CD8-positive, alpha-beta memory T cell (primary cell): Measurements from ENCODE around the gene FHAD1. TPM values are rescaled to one million over a fixed set of nuclear protein-coding genes. Genes with fewer than 3 reads are reported as not detected.

ENCODE experiments used
- CTCF ChIA-PET: fragments of 350-600 bp; sonication (Branson Sonifier 250); formaldehyde crosslinking; loops from one replicate; lab custom pipeline; 2021; ENCODE audit warnings: antibody characterized with exemption; lab: Charles Lee
- POLR2A ChIA-PET: fragments of 350-600 bp; sonication (Branson Sonifier 250); formaldehyde crosslinking; loops from one replicate; lab custom pipeline; 2021; ENCODE audit warnings: antibody characterized with exemption; lab: Charles Lee
- DNase-seq, 5 donors: peaks; one replicate each; pipeline versions ENCODE4 v3.0.0 to v3.0.0-alpha.2; 2020 to 2022; ENCODE audit warnings: mixed read lengths in 1 of 5
- H3K27ac ChIP-seq: one replicate; pipeline ENCODE4 v1.7.0; 2013; ENCODE audit warnings: low read depth, mild to moderate bottlenecking, low read length, moderate library complexity
- H3K27me3 ChIP-seq: 2 replicates; pipeline ENCODE4 v1.7.0; 2013; ENCODE audit warnings: low read length, mild to moderate bottlenecking; ENCODE audit not compliant: insufficient read depth, poor library complexity, severe bottlenecking
- H3K36me3 ChIP-seq: 2 replicates; pipeline ENCODE4 v1.7.0; 2013; ENCODE audit warnings: mild to moderate bottlenecking, low read length, moderate library complexity; ENCODE audit not compliant: insufficient read depth
- H3K4me1 ChIP-seq: 2 replicates; pipeline ENCODE4 v1.7.0; 2013; ENCODE audit warnings: mild to moderate bottlenecking, low read length, moderate library complexity; ENCODE audit not compliant: insufficient read depth
- H3K4me3 ChIP-seq: 2 replicates; pipeline ENCODE4 v1.7.0; 2013; ENCODE audit warnings: mild to moderate bottlenecking, low read length
- H3K9me3 ChIP-seq: 2 replicates; pipeline ENCODE4 v1.7.0; 2013; ENCODE audit warnings: mild to moderate bottlenecking, low read length
- H3K27ac Mint-ChIP-seq, 8 donors: one replicate each; pipeline ENCODE4 v1.8.0; 2020 to 2021; ENCODE audit warnings: mixed read lengths in 8 of 8, mild to moderate bottlenecking in 6 of 8, inconsistent platforms in 3 of 8, moderate library complexity in 3 of 8
- H3K27me3 Mint-ChIP-seq, 2 donors: one replicate each; pipeline ENCODE4 v1.8.0; 2020 to 2021; ENCODE audit warnings: mixed read lengths in 2 of 2, mild to moderate bottlenecking in 1 of 2, moderate library complexity in 1 of 2
- H3K36me3 Mint-ChIP-seq, 3 donors: one replicate each; pipeline ENCODE4 v1.8.0; 2020 to 2021; ENCODE audit warnings: mixed read lengths in 3 of 3, inconsistent platforms in 1 of 3, mild to moderate bottlenecking in 1 of 3
- H3K4me1 Mint-ChIP-seq, 3 donors: one replicate each; pipeline ENCODE4 v1.8.0; 2020 to 2021; ENCODE audit warnings: mixed read lengths in 3 of 3, inconsistent platforms in 1 of 3, mild to moderate bottlenecking in 1 of 3
- H3K4me3 Mint-ChIP-seq, 7 donors: one replicate each; pipeline ENCODE4 v1.8.0; 2020 to 2021; ENCODE audit warnings: mixed read lengths in 7 of 7, mild to moderate bottlenecking in 6 of 7, moderate library complexity in 4 of 7, inconsistent platforms in 2 of 7
- H3K9me3 Mint-ChIP-seq, 5 donors: one replicate each; pipeline ENCODE4 v1.8.0; 2020 to 2022; ENCODE audit warnings: mixed read lengths in 5 of 5, mild to moderate bottlenecking in 3 of 5, moderate library complexity in 2 of 5, inconsistent platforms in 1 of 5
- polyA plus RNA-seq: library from polyadenylated mRNA; unstranded; fragments of 300-500 nt; fragmentation: Illumina TruSeq; gene quantifications from one replicate; pipeline ENCODE4 v1.2.3, GENCODE V29; 2021
- total RNA-seq, 2 experiments: library from RNA; stranded (reverse); gene quantifications; one replicate each; pipeline ENCODE4 v1.2.3, GENCODE V29; 2021

Gene FHAD1
- total and polyA plus RNA-seq, 3 experiments from 2014 or later = not detected

- Histone ChIP-seq H3K4me1 (no peaks in the 10 kb centered on the region), H3K27me3 (peaks cover 9% of the 10 kb centered on the region), H3K27ac (no peak overlapping the region), H3K4me3 (no peak overlapping the region), H3K36me3 (no peaks in the 10 kb centered on the region), H3K9me3 (no peaks in the 10 kb centered on the region)
- POLR2A ChIA-PET = no interaction called here
- no peak overlapping the region for H3K4me3 Mint-ChIP-seq
- H3K27me3 Mint-ChIP-seq = peaks cover 9 to 52% of the 10 kb centered on the region in 2 donors
- no peak for DNase-seq
- H3K36me3 Mint-ChIP-seq = no peaks in the 10 kb centered on the region
- no peaks in the 10 kb centered on the region for H3K9me3 Mint-ChIP-seq
- no peak overlapping the region for H3K27ac Mint-ChIP-seq
- CTCF ChIA-PET = interaction anchor here (2.5 kb wide), 1 partner anchor 149 kb away, joined by 8 read pairs; no protein-coding TSS in a partner anchor
- H3K4me1 Mint-ChIP-seq = peaks cover 0 to 4% (median 3%) of the 10 kb centered on the region in 3 donors
Observed at GRCh38 chr1:15277447-15277838, 30.4 kb downstream of the FHAD1 start.

GRCh38 chr1:15277933-15278332 is 30.9 kb downstream of the FHAD1 start:
- Mint-ChIP-seq H3K36me3 (no peaks in the 10 kb centered on the region), H3K4me1 (no peaks in the 10 kb centered on the region), H3K27me3 (peaks cover 7 to 52% of the 10 kb centered on the region in 2 donors), H3K9me3 (no peaks in the 10 kb centered on the region), H3K4me3 (no peak overlapping the region), H3K27ac (no peak overlapping the region)
- ChIA-PET CTCF (no interaction called here), POLR2A (no interaction called here)
- no peaks in the 10 kb centered on the region for H3K4me1 ChIP-seq
- no peaks in the 10 kb centered on the region for H3K9me3 ChIP-seq
- no peak overlapping the region for H3K4me3 ChIP-seq
- H3K27me3 ChIP-seq = peaks cover 6% of the 10 kb centered on the region
- no peak overlapping the region for H3K27ac ChIP-seq
- no peak for DNase-seq
- no peaks in the 10 kb centered on the region for H3K36me3 ChIP-seq

- Mint-ChIP-seq H3K4me3 (no peak overlapping the region), H3K36me3 (no peaks in the 10 kb centered on the region), H3K27ac (no peak overlapping the region), H3K27me3 (peaks cover 7 to 53% of the 10 kb centered on the region in 2 donors), H3K4me1 (no peaks in the 10 kb centered on the region), H3K9me3 (no peaks in the 10 kb centered on the region)
- no peak for DNase-seq
- H3K27ac ChIP-seq = no peak overlapping the region
- H3K4me1 ChIP-seq = no peaks in the 10 kb centered on the region
- no peaks in the 10 kb centered on the region for H3K36me3 ChIP-seq
- no peaks in the 10 kb centered on the region for H3K9me3 ChIP-seq
- H3K27me3 ChIP-seq = peaks cover 3% of the 10 kb centered on the region
- ChIA-PET POLR2A (no interaction called here), CTCF (no interaction called here)
- H3K4me3 ChIP-seq = no peak overlapping the region
Observed at GRCh38 chr1:15279576-15280230, 32.7 kb downstream of the FHAD1 start.

- H3K4me1 ChIP-seq = no peaks in the 10 kb centered on the region
- no peaks in the 10 kb centered on the region for H3K4me1 Mint-ChIP-seq
- no peaks in the 10 kb centered on the region for H3K36me3 Mint-ChIP-seq
- H3K36me3 ChIP-seq = no peaks in the 10 kb centered on the region
- CTCF ChIA-PET = no interaction called here
- no peak for DNase-seq
- no peaks in the 10 kb centered on the region for H3K9me3 Mint-ChIP-seq
- H3K9me3 ChIP-seq = no peaks in the 10 kb centered on the region
- H3K4me3 Mint-ChIP-seq = no peak overlapping the region
- H3K4me3 ChIP-seq = no peak overlapping the region
- no peak overlapping the region for H3K27ac ChIP-seq
- peaks cover 7 to 51% of the 10 kb centered on the region in 2 donors for H3K27me3 Mint-ChIP-seq
- peaks cover 3% of the 10 kb centered on the region for H3K27me3 ChIP-seq
- POLR2A ChIA-PET = no interaction called here
- H3K27ac Mint-ChIP-seq = no peak overlapping the region
Observed at GRCh38 chr1:15280416-15280815, 33.4 kb downstream of the FHAD1 start.

- no peak overlapping the region for H3K27ac ChIP-seq
- Mint-ChIP-seq H3K4me3 (no peak overlapping the region), H3K27ac (no peak overlapping the region), H3K36me3 (no peaks in the 10 kb centered on the region), H3K4me1 (no peaks in the 10 kb centered on the region), H3K9me3 (peaks cover 0 to 2% (median 0%) of the 10 kb centered on the region in 5 donors), H3K27me3 (peaks cover 10 to 51% of the 10 kb centered on the region in 2 donors)
- H3K4me1 ChIP-seq = no peaks in the 10 kb centered on the region
- no peaks in the 10 kb centered on the region for H3K36me3 ChIP-seq
- H3K9me3 ChIP-seq = no peaks in the 10 kb centered on the region
- POLR2A ChIA-PET = no interaction called here
- no peaks in the 10 kb centered on the region for H3K27me3 ChIP-seq
- no peak for DNase-seq
- H3K4me3 ChIP-seq = no peak overlapping the region
- CTCF ChIA-PET = no interaction called here
Observed at GRCh38 chr1:15282038-15282437, 35.0 kb downstream of the FHAD1 start.

GRCh38 chr1:15282810-15283474 is 35.9 kb downstream of the FHAD1 start:
- POLR2A ChIA-PET = no interaction called here
- Mint-ChIP-seq H3K27ac (no peak overlapping the region), H3K27me3 (peaks cover 9 to 48% of the 10 kb centered on the region in 2 donors), H3K4me1 (no peaks in the 10 kb centered on the region), H3K9me3 (peaks cover 0 to 2% (median 0%) of the 10 kb centered on the region in 5 donors), H3K4me3 (no peak overlapping the region), H3K36me3 (no peaks in the 10 kb centered on the region)
- Histone ChIP-seq H3K9me3 (no peaks in the 10 kb centered on the region), H3K27me3 (no peaks in the 10 kb centered on the region), H3K36me3 (no peaks in the 10 kb centered on the region), H3K27ac (no peak overlapping the region), H3K4me3 (no peak overlapping the region), H3K4me1 (no peaks in the 10 kb centered on the region)
- DNase-seq = no peak
- CTCF ChIA-PET = interaction anchor here (1.2 kb wide), 1 partner anchor 21 kb away, joined by 3 read pairs; no protein-coding TSS in a partner anchor

GRCh38 chr1:15283526-15283925 is 36.5 kb downstream of the FHAD1 start:
- peaks cover 0 to 2% (median 0%) of the 10 kb centered on the region in 5 donors for H3K9me3 Mint-ChIP-seq
- H3K27ac ChIP-seq = no peak overlapping the region
- ChIA-PET POLR2A (no interaction called here), CTCF (interaction anchor here (1.2 kb wide), 1 partner anchor 21 kb away, joined by 3 read pairs; no protein-coding TSS in a partner anchor)
- H3K9me3 ChIP-seq = no peaks in the 10 kb centered on the region
- H3K27ac Mint-ChIP-seq = no peak overlapping the region
- peaks cover 9 to 51% of the 10 kb centered on the region in 2 donors for H3K27me3 Mint-ChIP-seq
- no peak overlapping the region for H3K4me3 ChIP-seq
- no peak for DNase-seq
- no peaks in the 10 kb centered on the region for H3K36me3 ChIP-seq
- no peaks in the 10 kb centered on the region for H3K4me1 ChIP-seq
- no peaks in the 10 kb centered on the region for H3K36me3 Mint-ChIP-seq
- no peaks in the 10 kb centered on the region for H3K4me1 Mint-ChIP-seq
- H3K27me3 ChIP-seq = no peaks in the 10 kb centered on the region
- no peak overlapping the region for H3K4me3 Mint-ChIP-seq

GRCh38 chr1:15286452-15286851 is 39.4 kb downstream of the FHAD1 start:
- ChIA-PET POLR2A (no interaction called here), CTCF (no interaction called here)
- Histone ChIP-seq H3K9me3 (no peaks in the 10 kb centered on the region), H3K4me3 (no peak overlapping the region), H3K4me1 (no peaks in the 10 kb centered on the region), H3K27me3 (no peaks in the 10 kb centered on the region), H3K36me3 (no peaks in the 10 kb centered on the region), H3K27ac (no peak overlapping the region)
- Mint-ChIP-seq H3K9me3 (peaks cover 0 to 2% (median 0%) of the 10 kb centered on the region in 5 donors), H3K27me3 (peaks cover 9 to 54% of the 10 kb centered on the region in 2 donors), H3K4me1 (peaks cover 0 to 4% (median 0%) of the 10 kb centered on the region in 3 donors), H3K27ac (no peak overlapping the region), H3K4me3 (no peak overlapping the region), H3K36me3 (no peaks in the 10 kb centered on the region)
- DNase-seq = no peak
